HepG2 (cell line): ENCODE results near the gene VGF. TPM values are rescaled to one million over a fixed set of nuclear protein-coding genes. Genes with fewer than 3 reads are reported as not detected.

Source experiments
- DNMT1 ChIP-seq: sonication (generic); formaldehyde crosslinking; IDR thresholded peaks from 2 replicates; pipeline ENCODE4 v1.5.1; 2020; ENCODE audit warnings: mild to moderate bottlenecking, missing genetic modification reagents
- FOXA3 ChIP-seq: IDR thresholded peaks from 2 replicates; pipeline ENCODE4 v1.6.1; 2016; ENCODE audit warnings: missing genetic modification reagents, missing compliant biosample characterization
- HCFC1 ChIP-seq: fragments of 150-350 bp; IDR thresholded peaks from 2 replicates; pipeline ENCODE4 v1.6.1; 2014; ENCODE audit warnings: low read depth, low read length
- KDM2A ChIP-seq: sonication (generic); formaldehyde crosslinking; IDR thresholded peaks from 2 replicates; pipeline ENCODE4 v1.4.0; 2020; ENCODE audit warnings: low read depth, missing genetic modification reagents, borderline replicate concordance
- NFRKB ChIP-seq: fragments of 450-650 bp; IDR thresholded peaks from 2 replicates; pipeline ENCODE4 v1.6.1; 2017
- RXRB ChIP-seq: IDR thresholded peaks from 2 replicates; pipeline ENCODE4 v1.6.1; 2016; ENCODE audit warnings: borderline replicate concordance, missing genetic modification reagents, missing compliant biosample characterization
- SALL1 ChIP-seq: sonication (generic); formaldehyde crosslinking; IDR thresholded peaks from 2 replicates; pipeline ENCODE4 v1.8.0; 2022; ENCODE audit warnings: mild to moderate bottlenecking, missing genetic modification reagents
- SRSF4 ChIP-seq: fragments of 200-400 bp; formaldehyde crosslinking; IDR thresholded peaks from one replicate; pipeline ENCODE4 v1.6.1; 2018; ENCODE audit warnings: mild to moderate bottlenecking, low read depth, low read length, moderate library complexity; ENCODE audit not compliant: poor library complexity, severe bottlenecking
- TBX2 ChIP-seq: sonication (generic); formaldehyde crosslinking; IDR thresholded peaks from 2 replicates; pipeline ENCODE4 v1.5.0; 2020; ENCODE audit warnings: missing genetic modification reagents, mild to moderate bottlenecking, borderline replicate concordance
- TCF7L2 ChIP-seq: IDR thresholded peaks from 2 replicates; pipeline ENCODE4 v1.6.1; 2011; ENCODE audit warnings: mild to moderate bottlenecking, low read depth, low read length, moderate library complexity
- ZMAT3 ChIP-seq: sonication (generic); formaldehyde crosslinking; conservative IDR thresholded peaks from 2 replicates; pipeline ENCODE4 v1.7.0; 2021; ENCODE audit warnings: missing genetic modification reagents
- ZNF232 ChIP-seq: sonication (generic); formaldehyde crosslinking; IDR thresholded peaks from 2 replicates; pipeline ENCODE4 v1.4.0; 2020; ENCODE audit warnings: missing genetic modification reagents, borderline replicate concordance
- ZNF331 ChIP-seq: sonication (generic); formaldehyde crosslinking; IDR thresholded peaks from 2 replicates; pipeline ENCODE4 v1.4.0; 2020; ENCODE audit warnings: missing genetic modification reagents
- ZNF441 ChIP-seq: sonication (generic); formaldehyde crosslinking; IDR thresholded peaks from 2 replicates; pipeline ENCODE4 v1.7.0; 2021; ENCODE audit warnings: missing genetic modification reagents, borderline replicate concordance
- polyA plus RNA-seq, 8 experiments: library from polyadenylated mRNA; depleted of rRNA in 3 of 8; stranded (reverse) in 7 of 8; unstranded in 1 of 8; fragments of >200 nt; fragmentation: Illumina TruSeq in 4 of 8; extraction: Trizol in 4 of 8; gene quantifications; 2 replicates each; pipeline versions ENCODE4 v1.2.1 to v1.2.3, GENCODE V29; 2011 to 2016; ENCODE audit warnings: low read depth in 4 of 8, missing spikeins in 1 of 8, mixed read lengths in 1 of 8; ENCODE audit not compliant: insufficient read depth in 1 of 8
- total RNA-seq, 5 experiments: library from RNA; depleted of rRNA; stranded (reverse); fragments of >200 nt; fragmentation: Illumina TruSeq; extraction: Trizol; gene quantifications; 2 replicates each; pipeline ENCODE4 v1.2.3, GENCODE V29; 2016; ENCODE audit warnings: low read depth in 1 of 5
- TF ChIP-seq, protein P1 (sequence below), 2 experiments: sonication (generic) in 1 of 2; formaldehyde crosslinking in 1 of 2; IDR thresholded peaks; 2 replicates each; pipeline versions ENCODE4 v1.4.0 to v1.6.1; 2018 to 2020; ENCODE audit warnings: missing genetic modification reagents in 2 of 2, borderline replicate concordance in 1 of 2, low read depth in 1 of 2, mild to moderate bottlenecking in 1 of 2, missing biosample characterization in 1 of 2
- TF ChIP-seq, protein P2 (sequence below): sonication (generic); formaldehyde crosslinking; IDR thresholded peaks from 2 replicates; pipeline ENCODE4 v1.5.0; 2020; ENCODE audit warnings: missing genetic modification reagents, mild to moderate bottlenecking, borderline replicate concordance
- TF ChIP-seq, protein P3 (sequence below): sonication (generic); formaldehyde crosslinking; IDR thresholded peaks from 2 replicates; pipeline ENCODE4 v1.4.0; 2020; ENCODE audit warnings: low read depth, mild to moderate bottlenecking, missing genetic modification reagents
- TF ChIP-seq, protein P4 (sequence below), 2 experiments: sonication (generic) in 1 of 2; formaldehyde crosslinking in 1 of 2; IDR thresholded peaks; 2 replicates each; pipeline versions ENCODE4 v1.5.1 to v1.6.1; 2011 to 2020; ENCODE audit warnings: borderline replicate concordance in 1 of 2, low read depth in 1 of 2, low read length in 1 of 2, mild to moderate bottlenecking in 1 of 2, missing genetic modification reagents in 1 of 2, moderate library complexity in 1 of 2
- TF ChIP-seq, protein P5 (sequence below): IDR thresholded peaks from 2 replicates; pipeline ENCODE4 v1.6.1; 2016; ENCODE audit warnings: missing compliant biosample characterization, missing genetic modification reagents, borderline replicate concordance

Gene VGF
- total and polyA plus RNA-seq, 2 of the 13 experiments (the other 11 are each of a cell fraction or from before 2014, with no cell fraction given), result 0.12 to 0.46 TPM

DNA sequence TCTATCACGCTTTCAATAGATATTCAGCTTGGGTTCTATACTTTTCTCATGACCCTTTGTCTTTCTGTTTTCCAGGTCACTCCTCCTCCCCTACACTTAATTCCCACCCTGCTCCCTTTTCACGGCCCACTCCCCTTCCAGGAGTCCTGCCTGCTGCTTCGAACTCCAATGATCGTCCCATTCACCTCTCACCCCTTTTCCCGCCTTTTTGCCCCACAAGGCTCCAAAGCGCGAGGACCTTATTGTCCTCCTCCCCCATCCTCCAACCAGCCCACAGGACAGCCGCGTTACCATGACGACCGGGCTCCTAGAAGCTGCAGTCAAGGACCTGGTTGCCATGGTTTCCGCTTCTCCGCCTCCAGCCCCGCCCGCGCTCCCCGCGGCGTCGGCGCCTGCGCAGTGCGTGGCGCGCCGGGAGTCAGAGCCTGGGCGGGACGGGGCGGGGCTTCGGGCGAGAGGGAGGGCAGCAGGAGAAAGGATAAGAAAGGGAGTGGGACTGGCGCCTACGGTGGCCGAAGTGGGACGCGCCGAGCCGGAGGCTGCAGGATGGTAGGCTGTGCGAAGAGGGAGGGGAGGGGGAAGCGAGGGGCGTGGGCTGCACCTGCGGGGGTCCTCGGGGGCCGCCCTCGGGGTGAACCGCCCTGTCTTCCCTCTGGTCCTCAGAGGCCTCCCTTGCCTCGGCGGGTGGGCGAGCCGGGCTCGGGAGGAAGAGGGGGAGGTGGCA, 11.2 kb downstream of the VGF start, which contains the start of gene AP1S1 (continued):
- TF ChIP-seq, protein P1, sequence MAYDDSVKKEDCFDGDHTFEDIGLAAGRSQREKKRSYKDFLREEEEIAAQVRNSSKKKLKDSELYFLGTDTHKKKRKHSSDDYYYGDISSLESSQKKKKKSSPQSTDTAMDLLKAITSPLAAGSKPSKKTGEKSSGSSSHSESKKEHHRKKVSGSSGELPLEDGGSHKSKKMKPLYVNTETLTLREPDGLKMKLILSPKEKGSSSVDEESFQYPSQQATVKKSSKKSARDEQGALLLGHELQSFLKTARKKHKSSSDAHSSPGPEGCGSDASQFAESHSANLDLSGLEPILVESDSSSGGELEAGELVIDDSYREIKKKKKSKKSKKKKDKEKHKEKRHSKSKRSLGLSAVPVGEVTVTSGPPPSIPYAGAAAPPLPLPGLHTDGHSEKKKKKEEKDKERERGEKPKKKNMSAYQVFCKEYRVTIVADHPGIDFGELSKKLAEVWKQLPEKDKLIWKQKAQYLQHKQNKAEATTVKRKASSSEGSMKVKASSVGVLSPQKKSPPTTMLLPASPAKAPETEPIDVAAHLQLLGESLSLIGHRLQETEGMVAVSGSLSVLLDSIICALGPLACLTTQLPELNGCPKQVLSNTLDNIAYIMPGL (CRISPR knock-in tag; IDR thresholded peaks at IDR 0.05; ENCODE audit: borderline replicate concordance in 1 of 2, low read depth in 1 of 2), result peak in 1 of 2 experiments; percentile 40; a peak in 1 of 4 replicates
- TF ChIP-seq TCF7L2, result no peak
- TF ChIP-seq NFRKB, result no peak
- TF ChIP-seq HCFC1, result 0 out of 2 replicates have a peak, but pooled peaks have one; percentile 5
- TF ChIP-seq DNMT1, result 0 out of 2 replicates have a peak, but pooled peaks have one; percentile 51
- TF ChIP-seq TBX2 (CRISPR knock-in tag), result peak; percentile 45; the same call in 1 of the 2 replicates
- TF ChIP-seq, protein P2, sequence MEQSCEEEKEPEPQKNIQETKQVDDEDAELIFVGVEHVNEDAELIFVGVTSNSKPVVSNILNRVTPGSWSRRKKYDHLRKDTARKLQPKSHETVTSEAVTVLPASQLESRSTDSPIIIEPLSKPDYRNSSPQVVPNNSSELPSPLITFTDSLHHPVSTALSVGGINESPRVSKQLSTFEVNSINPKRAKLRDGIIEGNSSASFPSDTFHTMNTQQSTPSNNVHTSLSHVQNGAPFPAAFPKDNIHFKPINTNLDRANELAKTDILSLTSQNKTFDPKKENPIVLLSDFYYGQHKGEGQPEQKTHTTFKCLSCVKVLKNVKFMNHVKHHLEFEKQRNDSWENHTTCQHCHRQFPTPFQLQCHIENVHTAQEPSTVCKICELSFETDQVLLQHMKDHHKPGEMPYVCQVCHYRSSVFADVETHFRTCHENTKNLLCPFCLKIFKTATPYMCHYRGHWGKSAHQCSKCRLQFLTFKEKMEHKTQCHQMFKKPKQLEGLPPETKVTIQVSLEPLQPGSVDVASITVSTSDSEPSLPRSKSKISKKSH (CRISPR knock-in tag), result peak; percentile 52; the same call in 1 of the 2 replicates
- TF ChIP-seq SALL1 (CRISPR knock-in tag), result peak; percentile 51
- 0 out of 2 replicates have a peak, but pooled peaks have one; percentile 36 for TF ChIP-seq ZNF331 (CRISPR knock-in tag)
- TF ChIP-seq ZMAT3, result 0 out of 2 replicates have a peak, but pooled peaks have one; percentile 33
- TF ChIP-seq, protein P3, sequence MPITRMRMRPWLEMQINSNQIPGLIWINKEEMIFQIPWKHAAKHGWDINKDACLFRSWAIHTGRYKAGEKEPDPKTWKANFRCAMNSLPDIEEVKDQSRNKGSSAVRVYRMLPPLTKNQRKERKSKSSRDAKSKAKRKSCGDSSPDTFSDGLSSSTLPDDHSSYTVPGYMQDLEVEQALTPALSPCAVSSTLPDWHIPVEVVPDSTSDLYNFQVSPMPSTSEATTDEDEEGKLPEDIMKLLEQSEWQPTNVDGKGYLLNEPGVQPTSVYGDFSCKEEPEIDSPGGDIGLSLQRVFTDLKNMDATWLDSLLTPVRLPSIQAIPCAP (CRISPR knock-in tag), result no peak
- TF ChIP-seq FOXA3 (CRISPR knock-in tag), result peak; percentile 23; the same call in 1 of the 2 replicates
- TF ChIP-seq KDM2A (CRISPR knock-in tag), result peak; percentile 10; the same call in 1 of the 2 replicates
- TF ChIP-seq ZNF232 (CRISPR knock-in tag), result no peak
- 0 out of 2 replicates have a peak, but pooled peaks have one; percentile 8 for TF ChIP-seq ZNF441 (CRISPR knock-in tag)
- TF ChIP-seq, protein P4, sequence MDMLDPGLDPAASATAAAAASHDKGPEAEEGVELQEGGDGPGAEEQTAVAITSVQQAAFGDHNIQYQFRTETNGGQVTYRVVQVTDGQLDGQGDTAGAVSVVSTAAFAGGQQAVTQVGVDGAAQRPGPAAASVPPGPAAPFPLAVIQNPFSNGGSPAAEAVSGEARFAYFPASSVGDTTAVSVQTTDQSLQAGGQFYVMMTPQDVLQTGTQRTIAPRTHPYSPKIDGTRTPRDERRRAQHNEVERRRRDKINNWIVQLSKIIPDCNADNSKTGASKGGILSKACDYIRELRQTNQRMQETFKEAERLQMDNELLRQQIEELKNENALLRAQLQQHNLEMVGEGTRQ (IDR thresholded peaks at IDR 0.05; ENCODE audit: low read depth, low read length), result no peak
- TF ChIP-seq, protein P4 (CRISPR knock-in tag; IDR thresholded peaks at IDR 0.05; ENCODE audit: borderline replicate concordance), result no peak
- no peak for TF ChIP-seq RXRB (CRISPR knock-in tag)
- TF ChIP-seq SRSF4, result no peak
- TF ChIP-seq, protein P5, sequence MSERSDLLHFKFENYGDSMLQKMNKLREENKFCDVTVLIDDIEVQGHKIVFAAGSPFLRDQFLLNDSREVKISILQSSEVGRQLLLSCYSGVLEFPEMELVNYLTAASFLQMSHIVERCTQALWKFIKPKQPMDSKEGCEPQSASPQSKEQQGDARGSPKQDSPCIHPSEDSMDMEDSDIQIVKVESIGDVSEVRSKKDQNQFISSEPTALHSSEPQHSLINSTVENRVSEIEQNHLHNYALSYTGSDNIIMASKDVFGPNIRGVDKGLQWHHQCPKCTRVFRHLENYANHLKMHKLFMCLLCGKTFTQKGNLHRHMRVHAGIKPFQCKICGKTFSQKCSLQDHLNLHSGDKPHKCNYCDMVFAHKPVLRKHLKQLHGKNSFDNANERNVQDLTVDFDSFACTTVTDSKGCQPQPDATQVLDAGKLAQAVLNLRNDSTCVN (CRISPR knock-in tag), result no peak
